OCI-LY7 (cell line): ENCODE measurements around the gene ARHGAP31. TPM values are rescaled to one million over a fixed set of nuclear protein-coding genes. Genes with fewer than 3 reads are reported as not detected.

Experiments
- BruUV-seq: library from RNA; stranded (reverse); fragments of 400-500 nt; replicated peaks from 2 replicates; lab custom pipeline; 2021; lab: Mats Ljungman, UMichigan
- CTCF ChIA-PET: fragments of 300-600 bp; sonication (Branson Sonifier 250); formaldehyde crosslinking; loops from one replicate; lab custom pipeline; 2022; ENCODE audit warnings: antibody characterized with exemption; ENCODE audit not compliant: unreplicated experiment; lab: Charles Lee
- POLR2A ChIA-PET: fragments of 300-600 bp; sonication (Branson Sonifier 250); formaldehyde crosslinking; loops from one replicate; lab custom pipeline; 2022; ENCODE audit warnings: antibody characterized with exemption; lab: Charles Lee
- DNase-seq: peaks from one replicate; pipeline ENCODE4 v3.0.0-alpha.2; 2015; ENCODE audit warnings: low spot score
- H2AFZ ChIP-seq: fragments of 200-600 bp; sonication (generic), shearing (Covaris generic); 2 replicates; pipeline ENCODE4 v1.6.1; 2014; ENCODE audit warnings: mild to moderate bottlenecking, antibody characterized with exemption, low read length, moderate library complexity
- H3K27ac ChIP-seq: fragments of 200-600 bp; sonication (generic); 2 replicates; pipeline ENCODE4 v1.5.1; 2014; ENCODE audit warnings: mixed run types, low read depth, mild to moderate bottlenecking, moderate library complexity, low read length, inconsistent platforms; ENCODE audit not compliant: poor library complexity, severe bottlenecking
- H3K36me3 ChIP-seq: fragments of 200-600 bp; sonication (generic); 2 replicates; pipeline ENCODE4 v1.6.1; 2014; ENCODE audit warnings: mild to moderate bottlenecking, antibody characterized with exemption, low read length, moderate library complexity, mixed read lengths; ENCODE audit not compliant: insufficient read depth
- H3K4me1 ChIP-seq: fragments of 200-600 bp; sonication (generic); 2 replicates; pipeline ENCODE4 v1.5.1; 2014; ENCODE audit warnings: mild to moderate bottlenecking, low read length; ENCODE audit not compliant: insufficient read depth, poor library complexity, severe bottlenecking
- H3K4me2 ChIP-seq: fragments of 200-600 bp; sonication (generic); 2 replicates; pipeline ENCODE4 v1.6.1; 2014; ENCODE audit warnings: mild to moderate bottlenecking, low read length
- H3K4me3 ChIP-seq: fragments of 200-600 bp; sonication (generic); 2 replicates; pipeline ENCODE4 v1.5.1; 2014; ENCODE audit warnings: mild to moderate bottlenecking, low read depth, low read length; ENCODE audit not compliant: poor library complexity, severe bottlenecking
- H3K79me2 ChIP-seq: fragments of 200-600 bp; sonication (generic); 2 replicates; pipeline ENCODE4 v1.6.1; 2016; ENCODE audit warnings: low read depth, mild to moderate bottlenecking, low read length, moderate library complexity, mixed read lengths; ENCODE audit not compliant: insufficient read depth
- H3K9me2 ChIP-seq: fragments of 200-600 bp; sonication (generic); 2 replicates; pipeline ENCODE4 v1.6.1; 2016; ENCODE audit warnings: mild to moderate bottlenecking, low read length, mixed read lengths; ENCODE audit not compliant: insufficient read depth
- H3K9me3 ChIP-seq: fragments of 200-600 bp; sonication (generic); 2 replicates; pipeline ENCODE4 v1.6.1; 2014; ENCODE audit warnings: mild to moderate bottlenecking, mixed run types, low read length, mixed read lengths
- H4K20me1 ChIP-seq: fragments of 200-600 bp; sonication (generic); 2 replicates; pipeline ENCODE4 v1.6.1; 2014; ENCODE audit warnings: mild to moderate bottlenecking, antibody characterized with exemption, low read length, moderate library complexity, mixed read lengths; ENCODE audit not compliant: insufficient read depth
- EZH2phosphoT487 ChIP-seq: fragments of 200-600 bp; sonication (generic); IDR thresholded peaks from 2 replicates; pipeline ENCODE4 v1.6.1; 2018; ENCODE audit warnings: low read depth, borderline replicate concordance, mild to moderate bottlenecking, mixed run types, antibody characterized with exemption, low read length, moderate library complexity, mixed read lengths
- intact Hi-C: fragments of 100-400 bp; cut with micrococcal nuclease; formaldehyde crosslinking; loops from one replicate; pipeline ENCODE4 v1.10.0; 2022; ENCODE audit not compliant: unreplicated experiment
- total RNA-seq, 2 experiments: library from RNA; depleted of rRNA in 1 of 2; stranded (reverse); fragments of >200 nt in 1 of 2; shearing (Covaris generic) in 1 of 2; gene quantifications; 2 replicates each; pipeline ENCODE4 v1.2.3, GENCODE V29; 2014 to 2022
- TF ChIP-seq, protein P1 (sequence below): fragments of 200-600 bp; sonication (generic); conservative IDR thresholded peaks from 2 replicates; pipeline ENCODE4 v1.5.1; 2014; ENCODE audit warnings: mild to moderate bottlenecking, antibody characterized with exemption, low read length, moderate library complexity, mixed read lengths

ARHGAP31 gene
- total RNA-seq, 2 experiments from 2014 or later, result 2.8 to 4.1 TPM

DNA sequence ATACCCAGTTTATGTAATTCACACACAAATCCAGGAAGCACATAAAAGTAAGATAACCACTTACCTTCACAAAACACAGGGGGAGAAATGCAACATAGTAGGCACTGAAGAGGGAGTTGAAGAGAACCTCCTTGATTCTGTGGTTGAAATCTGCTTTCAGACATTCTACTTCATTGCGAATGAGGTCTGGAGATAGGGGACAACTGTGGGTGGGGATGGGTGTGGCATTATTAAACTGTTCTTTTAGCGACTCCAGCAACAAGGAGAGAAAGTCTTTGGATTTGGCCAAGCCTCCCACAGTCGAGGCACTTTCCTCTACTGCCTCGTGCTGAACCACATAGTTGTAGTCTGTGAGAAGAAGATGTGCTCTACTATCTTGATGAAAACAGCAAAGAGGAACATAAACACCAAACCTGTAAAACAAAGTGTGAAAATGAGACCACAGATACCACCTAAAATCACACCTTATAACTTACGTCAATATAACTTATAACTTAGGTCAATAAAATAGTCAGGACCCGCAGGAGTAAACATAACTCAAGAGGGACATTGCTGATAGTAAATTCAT is 143.6 kb downstream of the ARHGAP31 start:
- ChIA-PET POLR2A (no interaction called here), CTCF (no interaction called here)
- no peak overlapping the region for H2AFZ ChIP-seq
- H3K36me3 ChIP-seq, result peaks cover 87% of the 10 kb centered on the region
- no peak overlapping the region for H3K27ac ChIP-seq
- no peak overlapping the region for H3K4me3 ChIP-seq
- intact Hi-C loops, result no loop called here
- no peaks in the 10 kb centered on the region for H3K4me1 ChIP-seq
- no peak for DNase-seq
- no peak overlapping the region for H3K4me2 ChIP-seq
- H3K79me2 ChIP-seq, result no peaks in the 10 kb centered on the region
- no peak for TF ChIP-seq EZH2phosphoT487
- TF ChIP-seq, protein P1, sequence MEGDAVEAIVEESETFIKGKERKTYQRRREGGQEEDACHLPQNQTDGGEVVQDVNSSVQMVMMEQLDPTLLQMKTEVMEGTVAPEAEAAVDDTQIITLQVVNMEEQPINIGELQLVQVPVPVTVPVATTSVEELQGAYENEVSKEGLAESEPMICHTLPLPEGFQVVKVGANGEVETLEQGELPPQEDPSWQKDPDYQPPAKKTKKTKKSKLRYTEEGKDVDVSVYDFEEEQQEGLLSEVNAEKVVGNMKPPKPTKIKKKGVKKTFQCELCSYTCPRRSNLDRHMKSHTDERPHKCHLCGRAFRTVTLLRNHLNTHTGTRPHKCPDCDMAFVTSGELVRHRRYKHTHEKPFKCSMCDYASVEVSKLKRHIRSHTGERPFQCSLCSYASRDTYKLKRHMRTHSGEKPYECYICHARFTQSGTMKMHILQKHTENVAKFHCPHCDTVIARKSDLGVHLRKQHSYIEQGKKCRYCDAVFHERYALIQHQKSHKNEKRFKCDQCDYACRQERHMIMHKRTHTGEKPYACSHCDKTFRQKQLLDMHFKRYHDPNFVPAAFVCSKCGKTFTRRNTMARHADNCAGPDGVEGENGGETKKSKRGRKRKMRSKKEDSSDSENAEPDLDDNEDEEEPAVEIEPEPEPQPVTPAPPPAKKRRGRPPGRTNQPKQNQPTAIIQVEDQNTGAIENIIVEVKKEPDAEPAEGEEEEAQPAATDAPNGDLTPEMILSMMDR, result no peak
- H3K9me3 ChIP-seq, result 0 out of 2 replicates have a peak, but pooled peaks cover 12% of the 10 kb centered on the region
- no peaks in the 10 kb centered on the region for H4K20me1 ChIP-seq
- no peaks in the 10 kb centered on the region for H3K9me2 ChIP-seq
- BruUV-seq, result no TSS peak

DNA sequence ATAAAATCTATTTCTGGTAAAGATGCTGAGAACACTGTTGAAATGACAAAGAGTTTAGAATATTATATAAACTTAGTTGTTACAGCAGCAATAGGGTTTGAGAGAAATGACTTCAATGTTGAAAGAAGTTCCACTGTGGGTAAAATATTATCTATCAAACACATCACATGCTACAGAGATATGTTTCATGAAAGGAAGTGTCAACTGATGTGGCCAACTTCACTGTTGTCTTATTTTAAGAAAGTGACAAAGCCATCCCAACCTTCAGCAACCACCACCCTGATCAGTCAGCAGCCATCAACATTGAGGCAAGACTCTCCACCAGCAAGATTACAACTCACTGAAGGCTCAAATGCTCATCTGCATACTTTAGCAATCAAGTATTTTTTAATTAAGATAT is 149.0 kb downstream of the ARHGAP31 start:
- POLR2A ChIA-PET, result interaction anchor here (0.6 kb wide), 1 partner anchor 20 kb away, joined by 3 read pairs; no protein-coding TSS in a partner anchor
- Histone ChIP-seq H3K9me2 (no peaks in the 10 kb centered on the region), H3K27ac (no peak overlapping the region), H3K4me2 (no peak overlapping the region), H3K79me2 (no peaks in the 10 kb centered on the region), H3K9me3 (0 out of 2 replicates have a peak, but pooled peaks cover 12% of the 10 kb centered on the region), H2AFZ (no peak overlapping the region), H3K4me3 (no peak overlapping the region), H4K20me1 (no peaks in the 10 kb centered on the region), H3K36me3 (peaks cover 82% of the 10 kb centered on the region), H3K4me1 (no peaks in the 10 kb centered on the region)
- CTCF ChIA-PET, result no interaction called here
- TF ChIP-seq, protein P1, result no peak
- no peak for TF ChIP-seq EZH2phosphoT487
- DNase-seq, result no peak
- BruUV-seq, result no TSS peak
- intact Hi-C loops, result no loop called here

DNA sequence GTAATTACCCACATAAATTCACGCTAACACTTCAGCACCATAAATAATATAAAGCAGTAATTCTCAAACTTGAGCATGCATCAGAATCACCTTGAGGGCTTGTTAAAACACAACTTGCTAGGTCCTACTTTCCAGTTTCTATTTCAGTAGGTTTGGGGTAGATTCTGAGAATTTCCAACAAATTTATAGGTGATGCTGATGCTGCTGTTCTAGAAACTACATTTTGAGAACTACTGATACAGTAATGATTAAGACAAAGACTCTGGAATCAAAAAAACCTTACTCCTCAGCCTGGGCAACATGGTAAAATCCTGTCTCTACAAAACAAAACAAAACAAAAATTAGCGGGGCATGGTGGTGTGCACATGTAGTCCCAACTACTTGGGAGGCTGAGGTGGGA is 150.4 kb downstream of the ARHGAP31 start:
- H2AFZ ChIP-seq, result no peak overlapping the region
- CTCF ChIA-PET, result no interaction called here
- no peaks in the 10 kb centered on the region for H3K79me2 ChIP-seq
- H3K9me3 ChIP-seq, result 0 out of 2 replicates have a peak, but pooled peaks cover 12% of the 10 kb centered on the region
- no peak overlapping the region for H3K27ac ChIP-seq
- no peaks in the 10 kb centered on the region for H4K20me1 ChIP-seq
- no peak overlapping the region for H3K4me2 ChIP-seq
- no TSS peak for BruUV-seq
- H3K9me2 ChIP-seq, result no peaks in the 10 kb centered on the region
- no peak overlapping the region for H3K4me3 ChIP-seq
- intact Hi-C loops, result no loop called here
- H3K36me3 ChIP-seq, result peaks cover 93% of the 10 kb centered on the region
- no peak for DNase-seq
- TF ChIP-seq, protein P1, result no peak
- TF ChIP-seq EZH2phosphoT487, result no peak
- no peaks in the 10 kb centered on the region for H3K4me1 ChIP-seq
- POLR2A ChIA-PET, result no interaction called here
